Lower leg skin (tissue), 4 donors: ENCODE measurements around the gene ZFAND2A. TPM values are rescaled to one million over a fixed set of nuclear protein-coding genes. Genes with fewer than 3 reads are reported as not detected.

Experiments used
- DNase-seq, 2 donors: peaks; one replicate each; pipeline ENCODE4 v3.0.0-alpha.2; 2019; ENCODE audit warnings: low spot score in 2 of 2
- H3K4me3 ChIP-seq: fragments of 200-600 bp; sonication (generic); 2 replicates; pipeline ENCODE4 v1.5.1; 2017; ENCODE audit warnings: mild to moderate bottlenecking, low read depth; ENCODE audit not compliant: poor library complexity, severe bottlenecking
- CTCF ChIP-seq, 3 donors: fragments of 450-650 bp; IDR thresholded peaks; one replicate each; pipeline ENCODE4 v1.5.1; 2016; ENCODE audit warnings: antibody characterized with exemption in 3 of 3, mild to moderate bottlenecking in 3 of 3, moderate library complexity in 2 of 3
- POLR2A ChIP-seq, 2 donors: fragments of 450-650 bp; IDR thresholded peaks; one replicate each; pipeline ENCODE4 v1.6.1; 2016 to 2017; ENCODE audit warnings: antibody characterized with exemption in 2 of 2, mild to moderate bottlenecking in 1 of 2, moderate library complexity in 1 of 2
- WGBS, 2 donors: methylation state at CpG; one replicate each; pipeline ENCODE4 v1.1.5; 2018; 5-methylcytosine and 5-hydroxymethylcytosine counted together
- intact Hi-C: fragments of 100-400 bp; cut with DNase I; formaldehyde crosslinking; loops from one replicate; pipeline ENCODE4 v1.15.0; 2023; ENCODE audit warnings: low total_unique reads
- total RNA-seq, 4 donors: library from RNA; depleted of rRNA; stranded (reverse); fragments of >200 nt; gene quantifications; one replicate each; pipeline ENCODE4 v1.1.0, GENCODE V29; 2016

ZFAND2A gene
- total RNA-seq, 4 donors from 2014 or later, result 9.4 to 26.0 (median 22.8) TPM

DNA sequence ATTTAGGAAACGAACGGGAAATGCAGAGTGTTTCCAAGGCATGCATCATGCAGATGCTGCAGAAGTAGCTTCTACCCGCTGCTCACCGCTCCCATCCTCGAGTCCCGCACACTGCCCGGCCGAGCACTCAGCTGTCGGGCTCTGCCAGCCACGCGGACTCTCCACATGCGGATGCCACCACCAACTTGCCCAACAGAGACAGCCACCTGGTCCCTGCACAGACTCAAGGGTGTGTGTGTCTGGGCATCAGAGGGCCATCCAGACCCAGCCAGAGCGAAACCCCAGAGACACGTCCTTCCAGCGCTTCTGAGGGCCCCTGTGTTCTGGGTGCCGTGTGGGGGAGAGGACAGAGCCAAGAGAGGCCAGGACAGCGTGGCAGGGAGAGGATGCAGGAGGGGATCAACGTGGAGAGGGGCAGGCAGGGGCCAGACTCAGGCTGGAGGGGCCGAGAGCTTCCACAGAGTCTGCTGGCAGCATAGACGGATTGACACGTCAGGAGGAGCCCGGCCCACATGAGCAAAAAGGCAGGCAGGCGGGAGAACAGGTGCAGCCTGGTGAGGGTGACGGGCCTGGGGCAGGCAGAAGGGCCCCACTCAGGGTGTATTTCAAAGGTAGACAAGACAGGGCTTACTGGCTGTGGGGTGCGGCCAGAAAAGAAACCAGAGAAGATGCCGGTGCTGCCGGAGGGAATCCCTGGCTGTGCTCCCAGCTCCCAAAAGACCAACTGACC lies 53.8 kb downstream of the ZFAND2A start:
- intact Hi-C loops, result no loop called here
- DNase-seq, result no peak
- 84 to 89% methylated on average over 27 of the region's 27 CpGs for WGBS, 2 donors
- H3K4me3 ChIP-seq, result no peak overlapping the region
- no peak for TF ChIP-seq CTCF (IDR thresholded peaks at IDR 0.05)
- no peak for TF ChIP-seq POLR2A (IDR thresholded peaks at IDR 0.05)

DNA sequence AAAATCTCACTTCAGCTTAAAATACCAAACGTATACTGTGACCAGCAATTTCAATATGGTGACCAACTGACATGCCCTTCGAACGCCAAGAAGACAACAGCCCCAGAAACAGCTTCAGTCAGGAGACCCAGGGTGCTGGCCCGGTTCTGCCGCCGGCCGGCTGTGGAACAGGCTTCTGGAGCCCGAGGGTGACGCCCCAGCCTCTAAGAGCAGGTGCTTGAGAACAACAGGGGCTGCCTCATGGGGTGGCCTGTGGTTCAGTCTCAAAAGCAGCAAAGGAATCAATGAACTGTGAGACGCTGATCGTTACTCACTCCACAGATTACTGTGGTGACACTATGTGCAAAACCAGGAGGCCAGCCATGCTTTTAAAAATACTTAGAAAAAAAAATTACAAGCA lies 54.8 kb downstream of the ZFAND2A start:
- WGBS, 2 donors, result 90 to 96% methylated on average over 11 of the region's 11 CpGs
- intact Hi-C loops, result no loop called here
- TF ChIP-seq POLR2A (IDR thresholded peaks at IDR 0.05) (no peak), CTCF (IDR thresholded peaks at IDR 0.05) (no peak)
- no peak for DNase-seq
- H3K4me3 ChIP-seq, result no peak overlapping the region

DNA sequence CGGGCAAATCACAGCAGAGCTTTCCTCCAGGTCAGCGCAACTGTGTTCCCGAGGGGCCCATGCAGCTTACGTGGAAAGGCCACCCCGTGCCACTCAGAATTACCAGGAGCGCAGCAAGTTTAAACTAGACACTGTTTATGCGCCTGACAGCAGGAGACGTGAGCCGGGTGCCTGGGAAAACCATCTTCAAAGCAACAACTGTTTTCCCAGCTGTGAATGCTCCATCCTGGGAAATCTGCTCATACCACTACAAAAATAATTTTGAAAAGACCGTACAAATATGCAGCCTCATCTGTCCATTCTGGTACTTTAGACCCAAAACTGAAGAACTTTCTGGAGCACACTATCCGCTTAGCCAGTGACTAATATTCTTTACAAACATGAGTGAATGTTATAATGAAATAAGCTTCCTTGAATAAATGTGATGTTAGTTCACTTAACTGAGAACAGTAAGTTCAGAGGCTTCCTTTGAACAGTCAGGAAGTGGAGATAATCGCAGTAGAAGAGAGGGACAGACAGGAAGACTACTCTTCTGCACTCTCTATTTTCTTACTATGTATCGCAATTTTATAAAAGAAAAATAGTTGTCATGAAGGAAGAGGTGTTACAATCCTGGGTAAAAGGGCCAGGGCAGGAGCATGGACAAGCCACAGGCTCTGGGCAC lies 55.3 kb downstream of the ZFAND2A start:
- intact Hi-C loops, result no loop called here
- no peak for TF ChIP-seq CTCF (IDR thresholded peaks at IDR 0.05)
- no peak for TF ChIP-seq POLR2A (IDR thresholded peaks at IDR 0.05)
- no peak for DNase-seq
- WGBS, 2 donors, result 87 to 90% methylated on average over 13 of the region's 13 CpGs
- no peak overlapping the region for H3K4me3 ChIP-seq

DNA sequence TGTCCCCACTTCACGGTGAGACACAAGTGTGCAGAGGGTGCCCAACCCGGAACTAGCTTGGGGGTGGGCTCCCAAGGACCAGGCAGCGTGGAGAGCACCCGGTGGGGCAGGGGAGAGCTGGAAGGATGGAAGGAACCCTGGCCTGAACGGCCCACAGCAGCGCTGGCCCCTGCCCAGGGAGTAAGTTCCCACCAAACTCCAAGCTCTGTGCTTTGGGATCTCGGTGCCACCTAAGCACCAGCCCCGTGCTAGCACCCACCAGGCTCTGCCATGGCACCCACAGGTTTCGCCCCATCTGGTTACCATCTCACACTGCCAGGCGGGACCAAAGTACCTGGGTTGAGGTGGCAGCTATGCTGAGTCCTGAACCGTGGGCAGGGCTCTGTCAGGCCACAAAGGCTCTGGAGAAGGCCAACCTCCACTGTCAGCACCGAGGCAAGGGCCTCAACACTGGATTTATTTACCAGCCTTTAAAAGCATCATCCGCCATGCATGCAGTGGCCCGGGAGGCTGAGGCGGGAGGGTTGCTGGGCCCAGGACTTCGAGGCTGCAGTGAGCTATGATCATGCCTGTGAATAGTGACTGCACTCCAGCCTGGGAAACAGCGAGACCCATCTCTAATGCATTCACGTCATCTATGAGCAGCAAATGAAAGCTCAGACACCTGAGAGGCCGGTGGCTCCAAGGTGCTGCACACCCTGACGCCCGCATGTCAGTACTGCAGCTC lies 56.0 kb downstream of the ZFAND2A start:
- intact Hi-C loops, result no loop called here
- no peak overlapping the region for H3K4me3 ChIP-seq
- TF ChIP-seq POLR2A (IDR thresholded peaks at IDR 0.05) (no peak), CTCF (IDR thresholded peaks at IDR 0.05) (no peak)
- DNase-seq, result no peak
- WGBS, 2 donors, result 88 to 92% methylated on average over 14 to 21 of the region's 21 CpGs

- H3K4me3 ChIP-seq, result no peak overlapping the region
- intact Hi-C loops, result no loop called here
- DNase-seq, result no peak
- WGBS, 2 donors, result 89 to 92% methylated on average over 26 to 34 of the region's 34 CpGs
- TF ChIP-seq CTCF (IDR thresholded peaks at IDR 0.05) (no peak), POLR2A (IDR thresholded peaks at IDR 0.05) (no peak)
These were observed 56.8 kb downstream of the ZFAND2A start for GRCh38 chr7:1103009-1103788.

Other genes starting within 250 kb of the ZFAND2A start
- gene ADAP1, start 205.5 kb downstream of the ZFAND2A start, total RNA-seq, result 10 to 100 TPM in 1 of 4 donors, 1 to 10 TPM in 3; 9.1 to 18.8 (median 9.9) TPM
- 10 to 100 TPM; 13.0 to 25.1 (median 15.1) TPM for gene COX19, start 184.6 kb downstream of the ZFAND2A start, total RNA-seq
- 10 to 100 TPM; 11.7 to 31.6 (median 19.3) TPM for gene CYP2W1, start 177.0 kb downstream of the ZFAND2A start, total RNA-seq
- gene GPR146, start 115.7 kb downstream of the ZFAND2A start, total RNA-seq, result 10 to 100 TPM; 26.9 to 61.7 (median 39.0) TPM
- gene GPER1, start 72.1 kb downstream of the ZFAND2A start, total RNA-seq, result 1 to 10 TPM; 1.1 to 4.5 (median 3.1) TPM
- gene UNCX, start 72.7 kb upstream of the ZFAND2A start, total RNA-seq, result not detected